22Rv1 (cell line): Measurements from ENCODE around the gene PPP3R1.

Experiments used
- CTCF ChIP-seq: fragments of 450-650 bp; IDR thresholded peaks from 2 replicates; pipeline ENCODE4 v1.5.1; 2017; ENCODE audit warnings: mild to moderate bottlenecking
- ZFX ChIP-seq: fragments of 450-650 bp; IDR thresholded peaks from 2 replicates; pipeline ENCODE4 v1.6.1; 2017; ENCODE audit warnings: antibody characterized with exemption, borderline replicate concordance

- no peak for TF ChIP-seq CTCF
- no peak for TF ChIP-seq ZFX
Measured at GRCh38 chr2:68248806-68249205, 3.5 kb downstream of the PPP3R1 start.
